PC-9 (cell line): ENCODE results near the gene KLRC2. TPM values are rescaled to one million over a fixed set of nuclear protein-coding genes. Genes with fewer than 3 reads are reported as not detected.
"Not testable (repeated sequence)": the region's sequence is repeated elsewhere in the genome, so short reads cannot be mapped to it uniquely, and the experiment has no call there.

Experiments
- BruUV-seq: library from RNA; stranded (reverse); fragments of 400-500 nt; replicated peaks from 2 replicates; lab custom pipeline; 2021; lab: Mats Ljungman, UMichigan
- CTCF ChIA-PET: fragments of 300-600 bp; sonication (Branson Sonifier 250); formaldehyde crosslinking; loops from one replicate; lab custom pipeline; 2022; ENCODE audit warnings: antibody characterized with exemption; lab: Charles Lee
- POLR2A ChIA-PET: fragments of 300-600 bp; sonication (Branson Sonifier 250); formaldehyde crosslinking; loops from one replicate; lab custom pipeline; 2022; ENCODE audit warnings: antibody characterized with exemption; ENCODE audit not compliant: unreplicated experiment; lab: Charles Lee
- DNase-seq, 2 experiments: peaks; one replicate each; pipeline versions ENCODE4 v3.0.0 to v3.0.0-alpha.2; 2015 to 2022; ENCODE audit warnings: mixed read lengths in 1 of 2
- H2AFZ ChIP-seq: fragments of 200-600 bp; sonication (generic); 2 replicates; pipeline ENCODE4 v1.8.1; 2017; ENCODE audit warnings: antibody characterized with exemption
- H3F3A ChIP-seq: fragments of 200-600 bp; sonication (generic); 2 replicates; pipeline ENCODE4 v1.8.1; 2017; ENCODE audit warnings: antibody characterized with exemption, mild to moderate bottlenecking, low read depth; ENCODE audit not compliant: insufficient read depth
- H3K27ac ChIP-seq: fragments of 200-600 bp; sonication (generic); 2 replicates; pipeline ENCODE4 v1.6.1; 2016; ENCODE audit warnings: mixed run types
- H3K27me3 ChIP-seq: fragments of 200-600 bp; sonication (generic); 2 replicates; pipeline ENCODE4 v1.6.1; 2016; ENCODE audit warnings: low read depth, mixed run types; ENCODE audit not compliant: insufficient read depth
- H3K36me3 ChIP-seq: fragments of 200-600 bp; sonication (generic); 2 replicates; pipeline ENCODE4 v1.6.1; 2016; ENCODE audit warnings: low read depth, mixed run types
- H3K4me1 ChIP-seq: fragments of 200-600 bp; sonication (generic); replicated peaks from 2 replicates; pipeline ENCODE4 v1.6.1; 2016; ENCODE audit warnings: mixed run types; ENCODE audit not compliant: insufficient read depth
- H3K4me2 ChIP-seq: fragments of 200-600 bp; sonication (generic); 2 replicates; pipeline ENCODE4 v1.6.1; 2017; ENCODE audit warnings: mixed run types
- H3K4me3 ChIP-seq: fragments of 200-600 bp; sonication (generic); 2 replicates; pipeline ENCODE4 v1.6.1; 2016; ENCODE audit warnings: mixed run types
- H3K79me2 ChIP-seq: fragments of 200-600 bp; sonication (generic); 2 replicates; pipeline ENCODE4 v1.6.1; 2017; ENCODE audit warnings: low read depth, mixed run types
- H3K9me2 ChIP-seq: fragments of 200-600 bp; sonication (generic); 2 replicates; pipeline ENCODE4 v1.8.1; 2017; ENCODE audit warnings: mild to moderate bottlenecking; ENCODE audit not compliant: insufficient read depth
- H3K9me3 ChIP-seq: fragments of 200-600 bp; sonication (generic); 2 replicates; pipeline ENCODE4 v1.8.1; 2016; ENCODE audit warnings: low read depth; ENCODE audit not compliant: insufficient read depth
- H4K20me1 ChIP-seq: fragments of 200-600 bp; sonication (generic); 2 replicates; pipeline ENCODE4 v1.8.1; 2017; ENCODE audit not compliant: insufficient read depth
- EZH2 ChIP-seq: fragments of 200-600 bp; sonication (generic); IDR thresholded peaks from 2 replicates; pipeline ENCODE4 v1.8.0; 2017; ENCODE audit warnings: antibody characterized with exemption, low read depth
- intact Hi-C: fragments of 100-400 bp; cut with micrococcal nuclease; formaldehyde crosslinking; loops from one replicate; pipeline ENCODE4 v1.10.0; 2022; ENCODE audit not compliant: unreplicated experiment
- total RNA-seq: library from RNA; stranded (reverse); gene quantifications from 2 replicates; pipeline ENCODE4 v1.2.3, GENCODE V29; 2021
- TF ChIP-seq, protein P1 (sequence below): fragments of 200-600 bp; sonication (generic); conservative IDR thresholded peaks from 2 replicates; pipeline ENCODE4 v1.6.1; 2017; ENCODE audit warnings: mixed run types, antibody characterized with exemption, mild to moderate bottlenecking, moderate library complexity

Gene KLRC2
- total RNA-seq, 1 experiment from 2014 or later, result not detected

- no peak for TF ChIP-seq EZH2
- TF ChIP-seq, protein P1, sequence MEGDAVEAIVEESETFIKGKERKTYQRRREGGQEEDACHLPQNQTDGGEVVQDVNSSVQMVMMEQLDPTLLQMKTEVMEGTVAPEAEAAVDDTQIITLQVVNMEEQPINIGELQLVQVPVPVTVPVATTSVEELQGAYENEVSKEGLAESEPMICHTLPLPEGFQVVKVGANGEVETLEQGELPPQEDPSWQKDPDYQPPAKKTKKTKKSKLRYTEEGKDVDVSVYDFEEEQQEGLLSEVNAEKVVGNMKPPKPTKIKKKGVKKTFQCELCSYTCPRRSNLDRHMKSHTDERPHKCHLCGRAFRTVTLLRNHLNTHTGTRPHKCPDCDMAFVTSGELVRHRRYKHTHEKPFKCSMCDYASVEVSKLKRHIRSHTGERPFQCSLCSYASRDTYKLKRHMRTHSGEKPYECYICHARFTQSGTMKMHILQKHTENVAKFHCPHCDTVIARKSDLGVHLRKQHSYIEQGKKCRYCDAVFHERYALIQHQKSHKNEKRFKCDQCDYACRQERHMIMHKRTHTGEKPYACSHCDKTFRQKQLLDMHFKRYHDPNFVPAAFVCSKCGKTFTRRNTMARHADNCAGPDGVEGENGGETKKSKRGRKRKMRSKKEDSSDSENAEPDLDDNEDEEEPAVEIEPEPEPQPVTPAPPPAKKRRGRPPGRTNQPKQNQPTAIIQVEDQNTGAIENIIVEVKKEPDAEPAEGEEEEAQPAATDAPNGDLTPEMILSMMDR, result no peak
- Histone ChIP-seq H3K9me3 (no peaks in the 10 kb centered on the region), H4K20me1 (no peaks in the 10 kb centered on the region), H2AFZ (no peak overlapping the region), H3K27me3 (no peaks in the 10 kb centered on the region), H3F3A (no peaks in the 10 kb centered on the region), H3K27ac (no peak overlapping the region), H3K36me3 (no peaks in the 10 kb centered on the region), H3K79me2 (no peaks in the 10 kb centered on the region), H3K4me1 (0 out of 2 replicates have a peak, but pooled peaks cover 4% of the 10 kb centered on the region), H3K4me2 (no peak overlapping the region), H3K4me3 (no peak overlapping the region), H3K9me2 (peaks cover 4% of the 10 kb centered on the region; the same call in 1 of the 2 replicates)
- POLR2A ChIA-PET, result no interaction called here
- BruUV-seq, result no TSS peak
- intact Hi-C loops, result no loop called here
- CTCF ChIA-PET, result no interaction called here
- DNase-seq, result no peak
Observed at GRCh38 chr12:10448236-10448635, 12.4 kb upstream of the KLRC2 start.

DNA sequence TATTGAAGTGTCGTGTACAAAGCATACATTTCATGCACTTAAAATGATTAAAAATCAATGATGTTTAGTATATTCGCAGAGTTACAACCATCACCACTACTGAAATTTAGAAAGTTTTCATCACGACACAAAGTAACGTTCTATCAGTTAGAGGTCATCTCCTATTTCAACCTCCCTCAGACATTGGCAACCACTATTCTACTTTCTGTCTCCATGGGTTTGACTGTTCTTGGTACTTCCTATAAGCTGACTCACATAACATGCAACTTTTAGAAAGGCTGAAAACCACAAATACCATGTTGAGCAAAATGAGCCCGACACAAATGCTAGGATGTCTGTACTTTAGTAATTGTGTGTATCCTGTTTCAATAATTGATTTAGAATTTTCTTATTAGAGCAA is 10.2 kb upstream of the KLRC2 start:
- CTCF ChIA-PET, H3K9me2 ChIP-seq, H2AFZ ChIP-seq, H3K27ac ChIP-seq, H3F3A ChIP-seq, H3K4me1 ChIP-seq, DNase-seq, POLR2A ChIA-PET, intact Hi-C loops, H3K79me2 ChIP-seq, BruUV-seq, H3K27me3 ChIP-seq, H3K9me3 ChIP-seq, H3K4me3 ChIP-seq, H3K36me3 ChIP-seq, H3K4me2 ChIP-seq, H4K20me1 ChIP-seq: not testable (repeated sequence)

- BruUV-seq, POLR2A ChIA-PET, H3K4me2 ChIP-seq, H3K9me2 ChIP-seq, H3F3A ChIP-seq, H3K27ac ChIP-seq, H3K4me1 ChIP-seq, H3K36me3 ChIP-seq, DNase-seq, H3K4me3 ChIP-seq, H3K27me3 ChIP-seq, H4K20me1 ChIP-seq, intact Hi-C loops, H3K79me2 ChIP-seq, H3K9me3 ChIP-seq, H2AFZ ChIP-seq, CTCF ChIA-PET: not testable (repeated sequence)
Observed at GRCh38 chr12:10441144-10441543, 5.3 kb upstream of the KLRC2 start.

DNA sequence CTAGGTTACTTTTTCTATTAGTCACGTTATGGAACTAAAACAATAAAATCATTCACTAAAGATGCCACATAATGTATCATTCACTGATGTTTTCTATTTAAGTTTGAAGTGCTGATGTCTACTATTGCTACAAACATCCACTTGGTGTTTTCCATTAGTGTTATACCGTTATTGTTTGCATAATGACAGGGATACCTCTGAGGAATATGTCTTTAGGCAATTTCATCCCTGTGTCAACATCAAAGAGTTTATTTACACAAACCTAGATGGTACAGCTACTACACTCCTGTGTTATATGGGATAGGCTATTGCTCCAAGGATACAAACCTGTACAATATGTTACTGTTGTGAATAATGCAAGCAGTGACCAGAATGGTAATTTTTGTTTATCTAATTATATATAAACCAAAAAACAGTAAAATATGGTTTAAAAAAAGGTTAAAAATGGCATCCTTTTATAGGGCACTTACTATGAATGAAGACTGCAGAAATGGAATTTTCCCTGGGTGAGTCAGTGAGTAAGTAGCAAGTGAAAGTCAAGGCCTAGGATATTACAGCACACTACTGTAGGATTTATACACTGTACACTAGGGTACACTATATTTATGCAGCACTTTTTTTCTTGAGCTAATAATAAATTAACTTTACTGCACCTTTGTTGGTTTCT is 3.9 kb upstream of the KLRC2 start:
- H3F3A ChIP-seq, H3K4me3 ChIP-seq, CTCF ChIA-PET, H3K36me3 ChIP-seq, BruUV-seq, H3K9me3 ChIP-seq, H3K27me3 ChIP-seq, H3K79me2 ChIP-seq, H3K9me2 ChIP-seq, intact Hi-C loops, H3K4me1 ChIP-seq, H3K27ac ChIP-seq, H4K20me1 ChIP-seq, H2AFZ ChIP-seq, H3K4me2 ChIP-seq, POLR2A ChIA-PET: not testable (repeated sequence)
- peak in 1 of 2 experiments; percentile 77 for DNase-seq

DNA sequence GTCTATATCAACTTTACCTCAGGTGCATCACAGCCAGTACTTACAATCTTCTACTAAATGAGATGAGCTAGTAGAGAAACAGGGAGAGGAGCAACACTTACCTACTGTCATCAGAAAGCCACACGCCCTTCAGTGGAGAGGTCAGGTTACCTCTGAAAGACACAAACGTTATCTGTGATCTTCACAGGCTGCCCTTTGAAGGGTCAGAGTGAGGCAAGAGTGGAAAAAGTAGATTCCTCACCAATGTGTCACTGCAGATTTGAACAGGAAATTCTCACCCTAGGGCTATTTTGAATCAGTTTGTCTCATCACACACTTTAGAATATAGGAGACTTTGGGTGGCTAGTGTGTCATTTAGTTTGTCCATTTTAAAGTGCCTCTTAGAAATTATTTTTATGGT is 1.8 kb upstream of the KLRC2 start:
- BruUV-seq, H3K27ac ChIP-seq, H3K27me3 ChIP-seq, CTCF ChIA-PET, H3K9me3 ChIP-seq, DNase-seq, H3K4me3 ChIP-seq, H3F3A ChIP-seq, H3K9me2 ChIP-seq, H3K4me1 ChIP-seq, POLR2A ChIA-PET, H3K36me3 ChIP-seq, H3K4me2 ChIP-seq, H3K79me2 ChIP-seq, H2AFZ ChIP-seq, H4K20me1 ChIP-seq, intact Hi-C loops: not testable (repeated sequence)

- intact Hi-C loops, DNase-seq, H3K36me3 ChIP-seq, H3K79me2 ChIP-seq, H2AFZ ChIP-seq, H3K4me2 ChIP-seq, H3K4me1 ChIP-seq, CTCF ChIA-PET, H3K9me3 ChIP-seq, H4K20me1 ChIP-seq, POLR2A ChIA-PET, H3K27ac ChIP-seq, H3F3A ChIP-seq, H3K4me3 ChIP-seq, H3K9me2 ChIP-seq, H3K27me3 ChIP-seq, BruUV-seq: not testable (repeated sequence)
Observed at GRCh38 chr12:10430623-10431022, 5.2 kb downstream of the KLRC2 start.
